Ovary (tissue), 3 donors: ENCODE data around the gene GAPDHS.

Experiments used
- POLR2A ChIP-seq: fragments of 450-650 bp; IDR thresholded peaks from one replicate; pipeline ENCODE4 v1.6.1; 2017; ENCODE audit warnings: antibody characterized with exemption, mild to moderate bottlenecking, moderate library complexity
- TF ChIP-seq, protein P1 (sequence below), 3 donors: fragments of 450-650 bp in 2 of 3; fragments of 200-600 bp in 1 of 3; IDR thresholded peaks; one replicate each; pipeline versions ENCODE4 v1.5.1 to v1.8.0; 2016 to 2022; ENCODE audit warnings: antibody characterized with exemption in 3 of 3, mild to moderate bottlenecking in 1 of 3
- donor health status: DM: no; HTN: no; CAD: no.

DNA sequence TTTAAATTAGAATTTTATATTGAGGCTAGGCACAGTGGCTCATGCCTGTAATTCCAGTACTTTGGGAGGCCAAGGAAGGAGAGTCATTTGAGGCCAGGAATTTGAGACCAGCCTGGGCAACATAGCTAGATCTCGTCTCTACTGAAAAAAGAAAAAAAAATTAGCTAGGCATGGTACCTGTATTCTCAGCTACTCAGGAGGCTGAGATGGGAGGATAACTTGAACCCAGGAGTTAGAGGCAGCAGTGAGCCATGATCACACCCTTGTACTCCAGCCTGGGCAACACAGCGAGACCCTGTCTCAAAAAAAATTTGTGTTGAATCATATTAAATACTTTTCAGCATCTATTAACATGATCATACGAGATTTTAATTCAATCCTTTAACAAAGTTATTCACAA, 57.6 kb downstream of the GAPDHS start:
- TF ChIP-seq, protein P1, sequence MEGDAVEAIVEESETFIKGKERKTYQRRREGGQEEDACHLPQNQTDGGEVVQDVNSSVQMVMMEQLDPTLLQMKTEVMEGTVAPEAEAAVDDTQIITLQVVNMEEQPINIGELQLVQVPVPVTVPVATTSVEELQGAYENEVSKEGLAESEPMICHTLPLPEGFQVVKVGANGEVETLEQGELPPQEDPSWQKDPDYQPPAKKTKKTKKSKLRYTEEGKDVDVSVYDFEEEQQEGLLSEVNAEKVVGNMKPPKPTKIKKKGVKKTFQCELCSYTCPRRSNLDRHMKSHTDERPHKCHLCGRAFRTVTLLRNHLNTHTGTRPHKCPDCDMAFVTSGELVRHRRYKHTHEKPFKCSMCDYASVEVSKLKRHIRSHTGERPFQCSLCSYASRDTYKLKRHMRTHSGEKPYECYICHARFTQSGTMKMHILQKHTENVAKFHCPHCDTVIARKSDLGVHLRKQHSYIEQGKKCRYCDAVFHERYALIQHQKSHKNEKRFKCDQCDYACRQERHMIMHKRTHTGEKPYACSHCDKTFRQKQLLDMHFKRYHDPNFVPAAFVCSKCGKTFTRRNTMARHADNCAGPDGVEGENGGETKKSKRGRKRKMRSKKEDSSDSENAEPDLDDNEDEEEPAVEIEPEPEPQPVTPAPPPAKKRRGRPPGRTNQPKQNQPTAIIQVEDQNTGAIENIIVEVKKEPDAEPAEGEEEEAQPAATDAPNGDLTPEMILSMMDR (IDR thresholded peaks at IDR 0.05): no peak
- TF ChIP-seq POLR2A: no peak
